ENCODE measurements around the gene EFNA4. TPM values are rescaled to one million over a fixed set of nuclear protein-coding genes. Genes with fewer than 3 reads are reported as not detected.

Gene EFNA4
- total RNA-seq, 4 donors from 2014 or later, result 22.4 to 44.2 (median 28.7) TPM

DNA sequence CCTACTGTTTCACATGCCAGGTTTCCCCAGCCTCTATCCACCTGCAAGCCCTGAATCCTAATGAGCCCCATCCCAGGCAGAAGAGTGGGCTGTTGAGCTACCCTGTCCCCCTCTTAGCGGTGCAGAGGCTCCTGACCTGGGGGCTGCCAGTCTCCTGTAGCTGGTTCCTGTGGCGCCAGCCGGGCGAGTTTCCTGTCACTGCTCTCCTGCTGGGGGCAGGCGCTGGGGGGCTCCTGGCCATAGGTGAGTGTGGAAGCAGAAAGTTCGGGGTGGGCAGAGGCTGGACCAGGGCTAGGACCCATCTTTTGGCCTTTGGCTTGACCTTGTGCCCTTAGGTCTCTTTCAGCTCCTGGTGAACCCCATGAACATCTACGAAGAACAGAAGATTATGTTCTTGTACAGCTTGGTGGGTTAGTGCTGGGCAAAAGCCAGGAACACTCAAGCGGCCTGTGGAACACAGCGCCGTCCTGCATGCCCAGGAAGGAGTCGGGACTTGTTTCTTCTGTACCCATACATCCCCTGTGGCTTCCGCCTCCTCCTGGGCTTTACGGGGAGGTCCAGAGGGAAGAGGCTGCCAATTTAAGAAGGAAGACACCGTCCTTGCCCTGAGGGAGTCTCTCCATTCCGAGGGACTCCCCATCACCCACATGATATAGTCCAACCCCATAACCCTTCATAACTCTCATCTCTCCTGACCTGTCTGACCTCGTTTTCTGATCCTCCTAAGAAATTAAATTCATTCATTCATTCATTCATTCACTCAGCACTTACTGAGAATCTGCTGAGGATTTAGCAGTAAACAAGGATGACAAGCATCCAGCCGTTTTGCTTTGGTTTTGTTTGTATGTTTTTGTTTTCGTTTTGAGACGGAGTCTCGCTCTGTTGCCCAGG is 29.0 kb upstream of the EFNA4 start:
- Histone ChIP-seq H3K4me1 (peaks cover 33% of the 10 kb centered on the region), H3K9me3 (no peaks in the 10 kb centered on the region), H3K4me3 (no peak overlapping the region), H3K36me3 (no peaks in the 10 kb centered on the region), H3K27ac (no peak overlapping the region), H3K27me3 (no peaks in the 10 kb centered on the region)
- TF ChIP-seq EP300 (IDR thresholded peaks at IDR 0.05) (no peak), POLR2AphosphoS5 (IDR thresholded peaks at IDR 0.05) (no peak), POLR2A (IDR thresholded peaks at IDR 0.05) (no peak)
- TF ChIP-seq, protein P1, sequence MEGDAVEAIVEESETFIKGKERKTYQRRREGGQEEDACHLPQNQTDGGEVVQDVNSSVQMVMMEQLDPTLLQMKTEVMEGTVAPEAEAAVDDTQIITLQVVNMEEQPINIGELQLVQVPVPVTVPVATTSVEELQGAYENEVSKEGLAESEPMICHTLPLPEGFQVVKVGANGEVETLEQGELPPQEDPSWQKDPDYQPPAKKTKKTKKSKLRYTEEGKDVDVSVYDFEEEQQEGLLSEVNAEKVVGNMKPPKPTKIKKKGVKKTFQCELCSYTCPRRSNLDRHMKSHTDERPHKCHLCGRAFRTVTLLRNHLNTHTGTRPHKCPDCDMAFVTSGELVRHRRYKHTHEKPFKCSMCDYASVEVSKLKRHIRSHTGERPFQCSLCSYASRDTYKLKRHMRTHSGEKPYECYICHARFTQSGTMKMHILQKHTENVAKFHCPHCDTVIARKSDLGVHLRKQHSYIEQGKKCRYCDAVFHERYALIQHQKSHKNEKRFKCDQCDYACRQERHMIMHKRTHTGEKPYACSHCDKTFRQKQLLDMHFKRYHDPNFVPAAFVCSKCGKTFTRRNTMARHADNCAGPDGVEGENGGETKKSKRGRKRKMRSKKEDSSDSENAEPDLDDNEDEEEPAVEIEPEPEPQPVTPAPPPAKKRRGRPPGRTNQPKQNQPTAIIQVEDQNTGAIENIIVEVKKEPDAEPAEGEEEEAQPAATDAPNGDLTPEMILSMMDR (IDR thresholded peaks at IDR 0.05), result no peak
- 71% methylated on average over 14 of the region's 20 CpGs for WGBS
- DNase-seq (ENCODE audit: low spot score in 2 of 2), result no peak

- no peaks in the 10 kb centered on the region for H3K9me3 ChIP-seq
- H3K4me3 ChIP-seq, result no peak overlapping the region
- no peak for DNase-seq (ENCODE audit: low spot score in 2 of 2)
- H3K27ac ChIP-seq, result no peak overlapping the region
- H3K4me1 ChIP-seq, result peaks cover 38% of the 10 kb centered on the region
- no peaks in the 10 kb centered on the region for H3K36me3 ChIP-seq
- 89% methylated on average over 2 of the region's 2 CpGs for WGBS
- TF ChIP-seq EP300 (IDR thresholded peaks at IDR 0.05), result no peak
- no peak for TF ChIP-seq POLR2AphosphoS5 (IDR thresholded peaks at IDR 0.05)
- no peak for TF ChIP-seq POLR2A (IDR thresholded peaks at IDR 0.05)
- TF ChIP-seq, protein P1 (IDR thresholded peaks at IDR 0.05), result no peak
- H3K27me3 ChIP-seq, result no peaks in the 10 kb centered on the region
These were observed 27.6 kb upstream of the EFNA4 start for GRCh38 chr1:155035936-155036335.

GRCh38 chr1:155037043-155037442 is 26.5 kb upstream of the EFNA4 start:
- Histone ChIP-seq H3K27ac (no peak overlapping the region), H3K9me3 (no peaks in the 10 kb centered on the region), H3K36me3 (no peaks in the 10 kb centered on the region), H3K27me3 (no peaks in the 10 kb centered on the region), H3K4me3 (no peak overlapping the region), H3K4me1 (peaks cover 38% of the 10 kb centered on the region)
- no peak for TF ChIP-seq POLR2AphosphoS5 (IDR thresholded peaks at IDR 0.05)
- TF ChIP-seq, protein P1 (IDR thresholded peaks at IDR 0.05), result no peak
- TF ChIP-seq POLR2A (IDR thresholded peaks at IDR 0.05), result no peak
- no peak for TF ChIP-seq EP300 (IDR thresholded peaks at IDR 0.05)
- 86% methylated on average over 3 of the region's 3 CpGs for WGBS
- no peak for DNase-seq (ENCODE audit: low spot score in 2 of 2)

- TF ChIP-seq POLR2A (IDR thresholded peaks at IDR 0.05) (no peak), POLR2AphosphoS5 (IDR thresholded peaks at IDR 0.05) (no peak), EP300 (IDR thresholded peaks at IDR 0.05) (no peak)
- TF ChIP-seq, protein P1 (IDR thresholded peaks at IDR 0.05), result no peak
- WGBS, result 55% methylated on average over 6 of the region's 6 CpGs
- no peaks in the 10 kb centered on the region for H3K36me3 ChIP-seq
These were observed 25.6 kb upstream of the EFNA4 start for GRCh38 chr1:155037851-155038441.

More at GRCh38 chr1:155037851-155038441, 25.6 kb upstream of the EFNA4 start:
- no peak for DNase-seq (ENCODE audit: low spot score in 2 of 2)
- Histone ChIP-seq H3K4me1 (peaks cover 38% of the 10 kb centered on the region), H3K27ac (peak overlapping the region; percentile 95), H3K9me3 (no peaks in the 10 kb centered on the region), H3K4me3 (no peak overlapping the region), H3K27me3 (no peaks in the 10 kb centered on the region)

Data from suprapubic skin (tissue), 4 donors.